HCT116 (cell line): Measurements from ENCODE around the gene RFESD. TPM values are rescaled to one million over a fixed set of nuclear protein-coding genes. Genes with fewer than 3 reads are reported as not detected.

Experiments
- ATAC-seq: fragments of 200-7000 bp; cut with Tn5 transposase; 2 replicates; pipeline ENCODE4 v1.9.1; 2020; ENCODE audit warnings: mild to moderate bottlenecking, moderate library complexity
- BruUV-seq: library from RNA; stranded (reverse); fragments of 400-500 nt; replicated peaks from 2 replicates; lab custom pipeline; 2021; lab: Mats Ljungman, UMichigan
- CTCF ChIA-PET: fragments of 300-600 bp; sonication (Branson Sonifier 250); formaldehyde crosslinking; loops from one replicate; lab custom pipeline; 2021; ENCODE audit warnings: antibody characterized with exemption; lab: Charles Lee
- POLR2A ChIA-PET: fragments of 300-600, 350-600 bp; sonication (Branson Sonifier 250); formaldehyde crosslinking; loops from one replicate; lab custom pipeline; 2021; ENCODE audit warnings: antibody characterized with exemption; lab: Charles Lee
- RAD21 ChIA-PET, 2 experiments: fragments of 300-600 bp; sonication (Branson Sonifier 250); formaldehyde crosslinking; loops; one replicate each; lab custom pipeline; 2023; ENCODE audit warnings: low total read pairs in 2 of 2; ENCODE audit not compliant: uncharacterized antibody in 2 of 2, unreplicated experiment in 2 of 2, low non-redundant PET in 1 of 2; lab: Charles Lee
- DNase-seq: peaks from one replicate; pipeline ENCODE4 v3.0.0-alpha.2; 2010; ENCODE audit warnings: low read depth, low spot score
- H2AFZ ChIP-seq: fragments of 200-600 bp; shearing (Covaris generic), sonication (generic); 2 replicates; pipeline ENCODE4 v1.6.1; 2017; ENCODE audit warnings: low read depth, mixed run types, mixed read lengths, antibody characterized with exemption, low read length; ENCODE audit not compliant: poor library complexity, severe bottlenecking
- H3K27ac ChIP-seq: 2 replicates; pipeline ENCODE4 v1.5.1; 2012; ENCODE audit warnings: low read depth, low read length
- H3K27me3 ChIP-seq: fragments of 200-600 bp; sonication (generic); 2 replicates; pipeline ENCODE4 v1.6.1; 2016; ENCODE audit warnings: mixed run types, low read length, mixed read lengths; ENCODE audit not compliant: insufficient read depth
- H3K36me3 ChIP-seq, 2 experiments: fragments of 200-500 bp in 1 of 2; fragments of 200-600 bp in 1 of 2; sonication (Bioruptor generic) in 1 of 2; sonication (generic) in 1 of 2; 2 replicates each; pipeline versions ENCODE4 v1.5.1 to v1.6.1; 2014 to 2016; ENCODE audit warnings: low read length in 2 of 2, inconsistent platforms in 1 of 2, mixed read lengths in 1 of 2, mixed run types in 1 of 2; ENCODE audit not compliant: insufficient read depth in 2 of 2, control insufficient read depth in 1 of 2
- H3K4me1 ChIP-seq, 2 experiments: fragments of 200-600 bp in 1 of 2; sonication (generic) in 1 of 2; 2 replicates each; pipeline versions ENCODE4 v1.5.1 to v1.6.1; 2012 to 2017; ENCODE audit warnings: low read length in 2 of 2, inconsistent platforms in 1 of 2, mild to moderate bottlenecking in 1 of 2, mixed read lengths in 1 of 2, mixed run types in 1 of 2, moderate library complexity in 1 of 2; ENCODE audit not compliant: insufficient read depth in 2 of 2, control insufficient read depth in 1 of 2
- H3K4me2 ChIP-seq: fragments of 200-600 bp; sonication (generic); 2 replicates; pipeline ENCODE4 v1.6.1; 2017; ENCODE audit warnings: mixed run types, low read length, mixed read lengths
- H3K4me3 ChIP-seq, 2 experiments: fragments of 200-600 bp in 1 of 2; sonication (generic) in 1 of 2; replicated peaks in 1 of 2; 2 replicates each; pipeline ENCODE4 v1.5.1; 2011 to 2016; ENCODE audit warnings: low read length in 2 of 2, control low read depth in 1 of 2, low read depth in 1 of 2, mild to moderate bottlenecking in 1 of 2, mixed read lengths in 1 of 2, mixed run types in 1 of 2
- H3K79me2 ChIP-seq: fragments of 200-600 bp; sonication (generic); 2 replicates; pipeline ENCODE4 v1.6.1; 2017; ENCODE audit warnings: mild to moderate bottlenecking, mixed run types, low read length, moderate library complexity, mixed read lengths; ENCODE audit not compliant: insufficient read depth
- H3K9ac ChIP-seq: fragments of 200-600 bp; sonication (generic); 2 replicates; pipeline ENCODE4 v1.6.1; 2016; ENCODE audit warnings: low read length, mixed read lengths
- H3K9me2 ChIP-seq: fragments of 200-600 bp; sonication (generic), shearing (Covaris generic); 2 replicates; pipeline ENCODE4 v1.6.1; 2017; ENCODE audit warnings: mixed run types, mild to moderate bottlenecking, moderate library complexity; ENCODE audit not compliant: insufficient read depth
- H3K9me3 ChIP-seq, 2 experiments: fragments of 200-500 bp in 1 of 2; fragments of 200-600 bp in 1 of 2; sonication (Bioruptor generic) in 1 of 2; sonication (generic) in 1 of 2; 2 replicates each; pipeline ENCODE4 v1.6.1; 2014 to 2017; ENCODE audit warnings: low read length in 2 of 2, mixed read lengths in 2 of 2, inconsistent platforms in 1 of 2, low read depth in 1 of 2, mild to moderate bottlenecking in 1 of 2, mixed run types in 1 of 2, moderate library complexity in 1 of 2; ENCODE audit not compliant: control insufficient read depth in 1 of 2, insufficient read depth in 1 of 2
- H4K20me1 ChIP-seq: fragments of 200-600 bp; sonication (generic), shearing (Covaris generic); 2 replicates; pipeline ENCODE4 v1.6.1; 2017; ENCODE audit warnings: mixed run types, mild to moderate bottlenecking, moderate library complexity; ENCODE audit not compliant: insufficient read depth
- ATF3 ChIP-seq: IDR thresholded peaks from 2 replicates; pipeline ENCODE4 v1.6.1; 2012
- CBX3 ChIP-seq: IDR thresholded peaks from 2 replicates; pipeline ENCODE4 v1.6.1; 2012; ENCODE audit warnings: low read depth
- ELF1 ChIP-seq: IDR thresholded peaks from 2 replicates; pipeline ENCODE4 v1.6.1; 2012; ENCODE audit warnings: low read depth, borderline replicate concordance
- EZH2 ChIP-seq: fragments of 200-600 bp; sonication (generic); IDR thresholded peaks from 2 replicates; pipeline ENCODE4 v1.6.1; 2017; ENCODE audit warnings: antibody characterized with exemption, mixed run types
- POLR2A ChIP-seq: IDR thresholded peaks from 2 replicates; pipeline ENCODE4 v1.7.0; 2011; ENCODE audit warnings: borderline replicate concordance; ENCODE audit not compliant: insufficient read depth, insufficient read length; ENCODE audit errors: extremely low read depth
- POLR2AphosphoS5 ChIP-seq: IDR thresholded peaks from 2 replicates; pipeline ENCODE4 v1.6.1; 2011; ENCODE audit warnings: mild to moderate bottlenecking, low read depth, low read length, moderate library complexity
- SP1 ChIP-seq: IDR thresholded peaks from 2 replicates; pipeline ENCODE4 v1.6.1; 2012; ENCODE audit warnings: low read depth
- SRF ChIP-seq: IDR thresholded peaks from 2 replicates; pipeline ENCODE4 v1.6.1; 2012; ENCODE audit warnings: low read depth
- TCF7L2 ChIP-seq: IDR thresholded peaks from 2 replicates; pipeline ENCODE4 v1.7.0; 2011; ENCODE audit warnings: borderline replicate concordance, inconsistent platforms; ENCODE audit not compliant: insufficient read depth, insufficient read length; ENCODE audit errors: extremely low read depth
- intact Hi-C: fragments of 100-400 bp; cut with micrococcal nuclease; formaldehyde crosslinking; loops from 2 replicates; pipeline ENCODE4 v1.10.0; 2022
- total RNA-seq: library from RNA; stranded (reverse); gene quantifications from one replicate; pipeline ENCODE4 v1.2.1, GENCODE V29; 2021; ENCODE audit not compliant: unreplicated experiment

The RFESD gene
- total RNA-seq, 1 experiment from 2014 or later = 4.1 TPM

GRCh38 chr5:95606419-95606818, 40.2 kb upstream of the RFESD start:
- Histone ChIP-seq H3K9me3 (no peaks in the 10 kb centered on the region), H2AFZ (no peak overlapping the region), H3K9ac (no peak overlapping the region), H4K20me1 (no peaks in the 10 kb centered on the region), H3K4me3 (no peak overlapping the region), H3K27me3 (no peaks in the 10 kb centered on the region), H3K4me1 (no peaks in the 10 kb centered on the region), H3K27ac (no peak overlapping the region), H3K79me2 (no peaks in the 10 kb centered on the region), H3K9me2 (no peaks in the 10 kb centered on the region), H3K4me2 (no peak overlapping the region), H3K36me3 (no peaks in the 10 kb centered on the region)
- no TSS peak for BruUV-seq
- ATAC-seq (no peak), DNase-seq (no peak)
- CTCF ChIA-PET = no interaction called here
- no peak for TF ChIP-seq CBX3
- no peak for TF ChIP-seq TCF7L2
- no peak for TF ChIP-seq SRF
- no peak for TF ChIP-seq POLR2AphosphoS5
- no peak for TF ChIP-seq POLR2A
- TF ChIP-seq ELF1 = no peak
- TF ChIP-seq EZH2 = no peak
- no peak for TF ChIP-seq ATF3
- TF ChIP-seq SP1 = no peak
- RAD21 ChIA-PET = no interaction called here
- intact Hi-C loops = no loop called here
- POLR2A ChIA-PET = no interaction called here

DNA sequence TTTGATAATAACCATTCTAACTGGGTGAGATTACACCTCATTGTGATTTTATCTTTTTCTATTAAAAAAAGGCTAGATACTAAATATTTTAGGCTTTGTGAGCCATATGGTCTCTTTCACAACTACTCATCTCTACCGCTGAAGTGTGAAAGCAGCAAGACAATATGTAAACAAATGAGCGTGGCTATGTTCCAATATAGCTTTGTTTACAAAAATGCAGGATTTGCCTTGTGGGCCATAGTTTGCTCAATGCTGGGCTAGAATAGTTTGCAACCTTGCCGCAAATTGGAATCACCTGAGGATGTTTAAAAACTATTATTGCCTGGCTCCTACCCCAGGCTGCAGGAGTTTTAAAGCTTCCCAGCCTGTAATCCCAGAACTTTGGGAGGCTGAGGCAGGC, 36.9 kb upstream of the RFESD start:
- no peaks in the 10 kb centered on the region for H4K20me1 ChIP-seq
- no peak overlapping the region for H3K27ac ChIP-seq
- no peak overlapping the region for H3K4me2 ChIP-seq
- H3K4me3 ChIP-seq = no peak overlapping the region
- no peak overlapping the region for H3K9ac ChIP-seq
- no peaks in the 10 kb centered on the region for H3K4me1 ChIP-seq
- RAD21 ChIA-PET = no interaction called here
- intact Hi-C loops = no loop called here
- no TSS peak for BruUV-seq
- DNase-seq = no peak
- H2AFZ ChIP-seq = no peak overlapping the region
- no peaks in the 10 kb centered on the region for H3K79me2 ChIP-seq
- no peak for ATAC-seq
- no peak for TF ChIP-seq SP1
- CTCF ChIA-PET = no interaction called here
- H3K9me2 ChIP-seq = no peaks in the 10 kb centered on the region
- H3K9me3 ChIP-seq = peaks cover 0 to 4% of the 10 kb centered on the region in 2 experiments; a peak in 1 of 4 replicates
- no peaks in the 10 kb centered on the region for H3K27me3 ChIP-seq
- H3K36me3 ChIP-seq = no peaks in the 10 kb centered on the region
- POLR2A ChIA-PET = no interaction called here
